GM12878 (cell line): ENCODE measurements around the gene FCGBP. TPM values are rescaled to one million over a fixed set of nuclear protein-coding genes. Genes with fewer than 3 reads are reported as not detected.

Experiments used
- ATAC-seq: fragments of 200-7000 bp; cut with Tn5 transposase; 3 replicates; pipeline ENCODE4 v1.9.1; 2020; ENCODE audit warnings: mild to moderate bottlenecking, moderate library complexity
- BruUV-seq: library from RNA; stranded (reverse); fragments of 400-500 nt; replicated peaks from 2 replicates; lab custom pipeline; 2021; lab: Mats Ljungman, UMichigan
- CTCF ChIA-PET: fragments of 300-600 bp; sonication (Branson Sonifier 250); formaldehyde crosslinking; extraction: SDS; loops from one replicate; lab custom pipeline; 2021; ENCODE audit warnings: inconsistent platforms; lab: Yijun Ruan, JAX
- POLR2A ChIA-PET: fragments of 350-600 bp; formaldehyde crosslinking; extraction: SDS; loops from one replicate; lab custom pipeline; 2021; ENCODE audit warnings: inconsistent platforms; lab: Charles Lee
- RAD21 ChIA-PET: fragments of 300-600 bp; sonication (Branson Sonifier 250); formaldehyde crosslinking; loops from one replicate; lab custom pipeline; 2023; ENCODE audit warnings: antibody characterized with exemption; ENCODE audit not compliant: unreplicated experiment; lab: Charles Lee
- SMC1A ChIA-PET: fragments of 300-600 bp; sonication (Branson Sonifier 250); formaldehyde crosslinking; loops from one replicate; lab custom pipeline; 2023; ENCODE audit not compliant: unreplicated experiment, uncharacterized antibody; lab: Charles Lee
- DNase-seq: peaks from one replicate; pipeline ENCODE4 v3.0.0-alpha.2; 2011; ENCODE audit warnings: low read depth, low spot score
- FAIRE-seq: peaks from 3 replicates; lab custom pipeline; 2011; peaks lifted over from hg19 to GRCh38; lab: Jason Lieb, UNC
- H2AFZ ChIP-seq: 2 replicates; pipeline ENCODE4 v1.6.0; 2011; ENCODE audit warnings: low read depth, low read length, control low read depth; ENCODE audit not compliant: control insufficient read depth
- H3K27ac ChIP-seq: 2 replicates; pipeline ENCODE4 v1.5.1; 2011; ENCODE audit warnings: control low read depth; ENCODE audit not compliant: control insufficient read depth, insufficient read depth
- H3K27me3 ChIP-seq, 2 experiments: replicated peaks in 1 of 2; 2 replicates each; pipeline versions ENCODE4 v1.6.0 to v1.6.1; 2011; ENCODE audit warnings: low read length in 1 of 2; ENCODE audit not compliant: control insufficient read depth in 2 of 2, insufficient read depth in 2 of 2
- H3K36me3 ChIP-seq, 2 experiments: 2 replicates each; pipeline ENCODE4 v1.5.1; 2011; ENCODE audit warnings: low read length in 1 of 2; ENCODE audit not compliant: control insufficient read depth in 2 of 2, insufficient read depth in 2 of 2
- H3K4me1 ChIP-seq: 2 replicates; pipeline ENCODE4 v1.6.1; 2011; ENCODE audit warnings: mild to moderate bottlenecking, low read length, moderate library complexity, mixed read lengths; ENCODE audit not compliant: control insufficient read depth, insufficient read depth
- H3K4me2 ChIP-seq: 2 replicates; pipeline ENCODE4 v1.6.0; 2011; ENCODE audit warnings: control low read depth; ENCODE audit not compliant: control insufficient read depth, insufficient read depth
- H3K4me3 ChIP-seq: fragments of 200-600 bp; sonication (generic); 2 replicates; pipeline ENCODE4 v1.5.1; 2016
- H3K79me2 ChIP-seq: 2 replicates; pipeline ENCODE4 v1.6.0; 2011; ENCODE audit warnings: low read length; ENCODE audit not compliant: control insufficient read depth, insufficient read depth
- H3K9ac ChIP-seq: 2 replicates; pipeline ENCODE4 v1.8.0; 2011; ENCODE audit warnings: low read length, control low read depth, mixed read lengths; ENCODE audit not compliant: control insufficient read depth, insufficient read depth
- H3K9me3 ChIP-seq: replicated peaks from 3 replicates; pipeline ENCODE4 v1.5.1; 2011; ENCODE audit warnings: mild to moderate bottlenecking, low read length; ENCODE audit not compliant: control insufficient read depth, insufficient read depth
- H4K20me1 ChIP-seq: 2 replicates; pipeline ENCODE4 v1.6.0; 2011; ENCODE audit not compliant: control insufficient read depth, insufficient read depth
- BACH1 ChIP-seq: fragments of 450-650 bp; IDR thresholded peaks from 2 replicates; pipeline ENCODE4 v1.6.1; 2017; ENCODE audit warnings: mild to moderate bottlenecking, borderline replicate concordance
- CREB1 ChIP-seq: IDR thresholded peaks from 2 replicates; pipeline ENCODE4 v1.6.1; 2012; ENCODE audit warnings: low read depth, mild to moderate bottlenecking, inconsistent platforms
- HDGF ChIP-seq: fragments of 450-650 bp; IDR thresholded peaks from 2 replicates; pipeline ENCODE4 v1.6.1; 2016; ENCODE audit warnings: antibody characterized with exemption
- SMARCA5 ChIP-seq: fragments of 450-650 bp; IDR thresholded peaks from 2 replicates; pipeline ENCODE4 v1.6.1; 2017; ENCODE audit warnings: mild to moderate bottlenecking
- ZNF217 ChIP-seq: fragments of 450-650 bp; IDR thresholded peaks from 2 replicates; pipeline ENCODE4 v1.6.1; 2017; ENCODE audit warnings: antibody characterized with exemption, mild to moderate bottlenecking
- WGBS: methylation state at CpG from one replicate; pipeline ENCODE4 v1.1.6; 2016; ENCODE audit warnings: low lambda C conversion rate; ENCODE audit not compliant: insufficient replicate concordance, insufficient coverage; ENCODE audit errors: missing lambda C conversion rate; 5-methylcytosine and 5-hydroxymethylcytosine counted together
- in situ Hi-C: fragments of 300-500 bp; cut with MboI; formaldehyde crosslinking; loops from 9 replicates; pipeline ENCODE4 v1.14.3; 2018; ENCODE audit warnings: mixed read lengths
- intact Hi-C: fragments of 100-400 bp; cut with micrococcal nuclease; formaldehyde crosslinking; loops from one replicate; pipeline ENCODE4 v1.14.2; 2022; ENCODE audit not compliant: unreplicated experiment
- polyA plus RNA-seq, 11 experiments: library from polyadenylated mRNA; depleted of rRNA in 4 of 11; unstranded in 6 of 11; stranded (reverse) in 5 of 11; fragments of >200 nt; fragmentation: Nextera tagmentation in 4 of 11; fragmentation: Illumina TruSeq in 1 of 11; extraction: Ambion mirVana in 4 of 11; extraction: Trizol in 1 of 11; gene quantifications; 1 replicate in 1 of 11; 2 replicates in 10 of 11; pipeline versions ENCODE4 v1.2.1 to v1.2.3, GENCODE V29; 2011 to 2016; ENCODE audit warnings: inconsistent platforms in 2 of 11, missing spikeins in 2 of 11, low read depth in 1 of 11
- total RNA-seq, 4 experiments: library from RNA; depleted of rRNA in 3 of 4; stranded (reverse); fragments of >200 nt in 3 of 4; fragmentation: Illumina TruSeq in 1 of 4; extraction: Trizol in 1 of 4; gene quantifications; 2 replicates each; pipeline versions ENCODE4 v1.2.1 to v1.2.3, GENCODE V29; 2013 to 2021
- TF ChIP-seq, protein P1 (sequence below): fragments of 450-650 bp; IDR thresholded peaks from 2 replicates; pipeline ENCODE4 v1.6.1; 2016; ENCODE audit warnings: mild to moderate bottlenecking

Gene FCGBP
- total and polyA plus RNA-seq, 10 of the 15 experiments (the other 5 are each of a cell fraction or from before 2014, with no cell fraction given): 0.02 to 3.2 (median 0.37) TPM; not detected in 2

DNA sequence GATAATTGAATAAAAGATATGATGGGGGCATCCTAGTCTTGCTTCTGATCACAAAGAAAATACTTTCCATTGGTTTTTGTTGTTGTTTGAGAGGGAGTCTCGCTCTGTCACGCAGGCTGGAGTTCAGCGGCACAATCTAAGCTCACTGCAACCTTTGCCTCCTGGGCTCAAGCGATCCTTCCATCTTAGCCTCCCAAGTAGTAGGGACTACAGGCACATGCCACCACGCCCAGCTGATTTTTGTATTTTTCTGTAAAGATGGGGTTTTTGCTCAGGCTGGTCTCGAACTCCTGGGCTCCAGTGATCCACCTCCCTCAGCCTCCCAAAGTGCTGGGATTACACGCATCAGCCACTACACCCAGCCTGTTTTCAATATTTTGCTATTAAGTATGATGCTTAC lies 19.5 kb upstream of the FCGBP start:
- H3K9me3 ChIP-seq: no peaks in the 10 kb centered on the region
- 0 out of 2 replicates have a peak overlapping the region, but pooled peaks have one; percentile 66 for H3K4me2 ChIP-seq
- H3K79me2 ChIP-seq: no peaks in the 10 kb centered on the region
- peak overlapping the region; percentile 56 for H2AFZ ChIP-seq
- POLR2A ChIA-PET: interaction anchor here (1.0 to 5.8 kb wide), 5 partner anchors 11 to 43 kb away, joined by 4 to 64 read pairs (median 18); partner anchors contain the start of genes PSMC4 and ZNF546
- H3K9ac ChIP-seq: no peak overlapping the region
- in situ Hi-C loops (no loop called here), intact Hi-C loops (no loop called here)
- no peak for DNase-seq
- TF ChIP-seq SMARCA5: peak; percentile 27; the same call in 1 of the 2 replicates
- TF ChIP-seq BACH1: no peak
- TF ChIP-seq HDGF: 0 out of 2 replicates have a peak, but pooled peaks have one; percentile 18
- TF ChIP-seq, protein P1, sequence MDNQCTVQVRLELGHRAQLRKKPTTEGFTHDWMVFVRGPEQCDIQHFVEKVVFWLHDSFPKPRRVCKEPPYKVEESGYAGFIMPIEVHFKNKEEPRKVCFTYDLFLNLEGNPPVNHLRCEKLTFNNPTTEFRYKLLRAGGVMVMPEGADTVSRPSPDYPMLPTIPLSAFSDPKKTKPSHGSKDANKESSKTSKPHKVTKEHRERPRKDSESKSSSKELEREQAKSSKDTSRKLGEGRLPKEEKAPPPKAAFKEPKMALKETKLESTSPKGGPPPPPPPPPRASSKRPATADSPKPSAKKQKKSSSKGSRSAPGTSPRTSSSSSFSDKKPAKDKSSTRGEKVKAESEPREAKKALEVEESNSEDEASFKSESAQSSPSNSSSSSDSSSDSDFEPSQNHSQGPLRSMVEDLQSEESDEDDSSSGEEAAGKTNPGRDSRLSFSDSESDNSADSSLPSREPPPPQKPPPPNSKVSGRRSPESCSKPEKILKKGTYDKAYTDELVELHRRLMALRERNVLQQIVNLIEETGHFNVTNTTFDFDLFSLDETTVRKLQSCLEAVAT: peak; percentile 57
- 0 out of 2 replicates have a peak, but pooled peaks have one; percentile 29 for TF ChIP-seq ZNF217
- TF ChIP-seq CREB1: 0 out of 2 replicates have a peak, but pooled peaks have one; percentile 3
- H3K27ac ChIP-seq: peak overlapping the region; percentile 59
- RAD21 ChIA-PET: interaction anchor here (0.9 to 2.8 kb wide), 5 partner anchors 8 to 17 kb away, joined by 3 to 47 read pairs (median 18); partner anchors contain the start of gene PSMC4
- no peaks in the 10 kb centered on the region for H3K27me3 ChIP-seq
- H3K4me1 ChIP-seq: peaks cover 12% of the 10 kb centered on the region
- H4K20me1 ChIP-seq: no peaks in the 10 kb centered on the region
- BruUV-seq: no TSS peak
- no peaks in the 10 kb centered on the region for H3K36me3 ChIP-seq
- SMC1A ChIA-PET: interaction anchor here (0.8 to 3.3 kb wide), 6 partner anchors 8 to 41 kb away, joined by 3 to 88 read pairs (median 7); partner anchors contain the start of gene PSMC4
- ATAC-seq: peak; percentile 48
- WGBS: 90% methylated on average over 7 of the region's 7 CpGs
- CTCF ChIA-PET: interaction anchor here (0.8 to 4.0 kb wide), 5 partner anchors 9 to 109 kb away, joined by 3 to 43 read pairs (median 14); partner anchors contain the start of gene PSMC4
- no peak overlapping the region for H3K4me3 ChIP-seq
- no peak for FAIRE-seq
